Measurements from ENCODE around the gene STEAP1.
"Not testable (repeated sequence)": the region's sequence is repeated elsewhere in the genome, so short reads cannot be mapped to it uniquely, and the experiment has no call there.

The STEAP1 gene

GRCh38 chr7:90178679-90179278, 24.5 kb downstream of the STEAP1 start:
- H3K4me2 ChIP-seq (ENCODE audit: low read length), result no peak overlapping the region
- TF ChIP-seq CTCF (IDR thresholded peaks at IDR 0.05), result no peak
- no peak overlapping the region for H3K27ac ChIP-seq
- H2AFZ ChIP-seq, result no peak overlapping the region
- H3K27me3 ChIP-seq (ENCODE audit: control insufficient read depth, insufficient read depth, low read length), result no peaks in the 10 kb centered on the region
- no peaks in the 10 kb centered on the region for H3K79me2 ChIP-seq
- H3K4me3 ChIP-seq (ENCODE audit: low read depth, low read length), result no peak overlapping the region
- H3K4me1 ChIP-seq, result no peaks in the 10 kb centered on the region
- no peak overlapping the region for H3K9ac ChIP-seq
- H3K9me3 ChIP-seq (ENCODE audit: control insufficient read depth, low read length), result no peaks in the 10 kb centered on the region
- no peaks in the 10 kb centered on the region for H3K36me3 ChIP-seq (ENCODE audit: control insufficient read depth, insufficient read depth, low read length)

- Histone ChIP-seq H3K4me1 (no peaks in the 10 kb centered on the region), H3K36me3 (ENCODE audit: control insufficient read depth, insufficient read depth, low read length) (no peaks in the 10 kb centered on the region), H3K4me2 (ENCODE audit: low read length) (no peak overlapping the region), H2AFZ (no peak overlapping the region), H3K4me3 (ENCODE audit: low read depth, low read length) (no peak overlapping the region), H3K79me2 (no peaks in the 10 kb centered on the region), H3K9ac (no peak overlapping the region), H3K9me3 (ENCODE audit: control insufficient read depth, low read length) (no peaks in the 10 kb centered on the region), H3K27ac (no peak overlapping the region), H3K27me3 (ENCODE audit: control insufficient read depth, insufficient read depth, low read length) (no peaks in the 10 kb centered on the region)
- TF ChIP-seq CTCF (IDR thresholded peaks at IDR 0.05), result no peak
These were observed 25.8 kb downstream of the STEAP1 start for GRCh38 chr7:90180011-90180585.

- no peak overlapping the region for H2AFZ ChIP-seq
- TF ChIP-seq CTCF (IDR thresholded peaks at IDR 0.05), result no peak
- no peak overlapping the region for H3K4me3 ChIP-seq (ENCODE audit: low read depth, low read length)
- no peak overlapping the region for H3K9ac ChIP-seq
- H3K4me1 ChIP-seq, result no peaks in the 10 kb centered on the region
- H3K36me3 ChIP-seq (ENCODE audit: control insufficient read depth, insufficient read depth, low read length), result no peaks in the 10 kb centered on the region
- H3K9me3 ChIP-seq (ENCODE audit: control insufficient read depth, low read length), result no peaks in the 10 kb centered on the region
- no peaks in the 10 kb centered on the region for H3K27me3 ChIP-seq (ENCODE audit: control insufficient read depth, insufficient read depth, low read length)
- H3K79me2 ChIP-seq, result no peaks in the 10 kb centered on the region
- H3K4me2 ChIP-seq (ENCODE audit: low read length), result no peak overlapping the region
- no peak overlapping the region for H3K27ac ChIP-seq
These were observed 26.4 kb downstream of the STEAP1 start for GRCh38 chr7:90180649-90181048.

GRCh38 chr7:90181485-90181884, 27.2 kb downstream of the STEAP1 start:
- Histone ChIP-seq H3K4me2 (ENCODE audit: low read length) (no peak overlapping the region), H3K27ac (no peak overlapping the region), H2AFZ (no peak overlapping the region)

GRCh38 chr7:90186290-90186689, 32.0 kb downstream of the STEAP1 start:
- H3K27ac ChIP-seq; H2AFZ ChIP-seq; H3K4me3 ChIP-seq (ENCODE audit: low read depth, low read length); H3K9ac ChIP-seq; H3K4me2 ChIP-seq (ENCODE audit: low read length); H3K36me3 ChIP-seq (ENCODE audit: control insufficient read depth, insufficient read depth, low read length); H3K9me3 ChIP-seq (ENCODE audit: control insufficient read depth, low read length); H3K79me2 ChIP-seq; H3K4me1 ChIP-seq; H3K27me3 ChIP-seq (ENCODE audit: control insufficient read depth, insufficient read depth, low read length): not testable (repeated sequence)

More at GRCh38 chr7:90181485-90181884, 27.2 kb downstream of the STEAP1 start:
- Histone ChIP-seq H3K4me3 (ENCODE audit: low read depth, low read length) (no peak overlapping the region), H3K4me1 (no peaks in the 10 kb centered on the region), H3K36me3 (ENCODE audit: control insufficient read depth, insufficient read depth, low read length) (no peaks in the 10 kb centered on the region), H3K9ac (no peak overlapping the region), H3K27me3 (ENCODE audit: control insufficient read depth, insufficient read depth, low read length) (no peaks in the 10 kb centered on the region), H3K9me3 (ENCODE audit: control insufficient read depth, low read length) (no peaks in the 10 kb centered on the region), H3K79me2 (no peaks in the 10 kb centered on the region)
- TF ChIP-seq CTCF (IDR thresholded peaks at IDR 0.05), result no peak
